Glutamatergic neuron (in vitro differentiated cells): ENCODE results near the gene GUCA2B. TPM values are rescaled to one million over a fixed set of nuclear protein-coding genes. Genes with fewer than 3 reads are reported as not detected.
A peak's percentile ranks its signal among the peaks of the same experiment; 100 is the strongest.

Experiments used
- DNase-seq: peaks from one replicate; pipeline ENCODE4 v3.0.0; 2022
- H3K27ac Mint-ChIP-seq: one replicate; pipeline ENCODE4 v1.8.0; 2020; ENCODE audit warnings: mild to moderate bottlenecking, mixed read lengths, inconsistent platforms; ENCODE audit not compliant: unreplicated experiment
- H3K27me3 Mint-ChIP-seq: one replicate; pipeline ENCODE4 v1.8.0; 2020; ENCODE audit warnings: mild to moderate bottlenecking, moderate library complexity, mixed read lengths, inconsistent platforms; ENCODE audit not compliant: unreplicated experiment
- H3K36me3 Mint-ChIP-seq: one replicate; pipeline ENCODE4 v1.8.0; 2020; ENCODE audit warnings: mild to moderate bottlenecking, mixed read lengths, inconsistent platforms; ENCODE audit not compliant: unreplicated experiment
- H3K4me1 Mint-ChIP-seq: one replicate; pipeline ENCODE4 v1.8.0; 2020; ENCODE audit warnings: mild to moderate bottlenecking, low read depth, mixed read lengths, inconsistent platforms; ENCODE audit not compliant: unreplicated experiment
- H3K4me3 Mint-ChIP-seq: one replicate; pipeline ENCODE4 v1.8.0; 2020; ENCODE audit warnings: mild to moderate bottlenecking, mixed read lengths, inconsistent platforms; ENCODE audit not compliant: unreplicated experiment
- H3K9me3 Mint-ChIP-seq: one replicate; pipeline ENCODE4 v1.8.0; 2020; ENCODE audit warnings: mild to moderate bottlenecking, moderate library complexity, mixed read lengths, inconsistent platforms; ENCODE audit not compliant: unreplicated experiment
- total RNA-seq: library from RNA; stranded (reverse); fragmentation: NEBNext Ultra II Directional; extraction: Animal tissue kit (Norgen Biotek cat#: 25700); gene quantifications from one replicate; pipeline ENCODE4 v1.2.1, GENCODE V29; 2021; ENCODE audit not compliant: unreplicated experiment
- TF ChIP-seq, protein P1 (sequence below): fragments of 200-600 bp; sonication (generic); IDR thresholded peaks from one replicate; pipeline ENCODE4 v1.5.0; 2021; ENCODE audit not compliant: partially characterized antibody, unreplicated experiment

GUCA2B gene
- total RNA-seq, 1 donor from 2014 or later, result not detected

GRCh38 chr1:42189931-42190853 lies 37.0 kb downstream of the GUCA2B start:
- no peaks in the 10 kb centered on the region for H3K36me3 Mint-ChIP-seq
- TF ChIP-seq, protein P1, sequence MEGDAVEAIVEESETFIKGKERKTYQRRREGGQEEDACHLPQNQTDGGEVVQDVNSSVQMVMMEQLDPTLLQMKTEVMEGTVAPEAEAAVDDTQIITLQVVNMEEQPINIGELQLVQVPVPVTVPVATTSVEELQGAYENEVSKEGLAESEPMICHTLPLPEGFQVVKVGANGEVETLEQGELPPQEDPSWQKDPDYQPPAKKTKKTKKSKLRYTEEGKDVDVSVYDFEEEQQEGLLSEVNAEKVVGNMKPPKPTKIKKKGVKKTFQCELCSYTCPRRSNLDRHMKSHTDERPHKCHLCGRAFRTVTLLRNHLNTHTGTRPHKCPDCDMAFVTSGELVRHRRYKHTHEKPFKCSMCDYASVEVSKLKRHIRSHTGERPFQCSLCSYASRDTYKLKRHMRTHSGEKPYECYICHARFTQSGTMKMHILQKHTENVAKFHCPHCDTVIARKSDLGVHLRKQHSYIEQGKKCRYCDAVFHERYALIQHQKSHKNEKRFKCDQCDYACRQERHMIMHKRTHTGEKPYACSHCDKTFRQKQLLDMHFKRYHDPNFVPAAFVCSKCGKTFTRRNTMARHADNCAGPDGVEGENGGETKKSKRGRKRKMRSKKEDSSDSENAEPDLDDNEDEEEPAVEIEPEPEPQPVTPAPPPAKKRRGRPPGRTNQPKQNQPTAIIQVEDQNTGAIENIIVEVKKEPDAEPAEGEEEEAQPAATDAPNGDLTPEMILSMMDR, result no peak
- DNase-seq, result no peak
- no peaks in the 10 kb centered on the region for H3K4me1 Mint-ChIP-seq
- no peak overlapping the region for H3K4me3 Mint-ChIP-seq
- H3K27me3 Mint-ChIP-seq, result no peaks in the 10 kb centered on the region
- H3K9me3 Mint-ChIP-seq, result no peaks in the 10 kb centered on the region
- no peak overlapping the region for H3K27ac Mint-ChIP-seq

DNA sequence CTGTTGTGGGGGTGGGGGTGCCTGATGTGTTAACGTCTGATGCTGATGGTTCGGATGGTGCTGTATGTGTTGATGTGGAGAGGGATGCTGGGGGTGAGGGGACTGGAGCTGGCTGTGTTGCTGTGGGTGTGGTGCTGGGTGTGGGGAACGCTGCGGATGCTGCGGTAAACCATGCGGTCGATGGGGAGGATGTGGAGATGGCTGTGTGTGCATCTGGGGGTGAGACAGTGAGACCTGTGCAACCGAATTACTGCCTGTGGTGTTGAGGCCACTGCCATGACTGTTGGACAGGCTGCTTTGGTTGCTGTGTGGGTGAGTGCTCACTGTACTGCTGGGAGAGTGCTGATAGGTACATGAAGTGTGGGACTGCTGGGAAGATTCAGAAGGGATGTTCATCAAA lies 38.1 kb downstream of the GUCA2B start:
- DNase-seq, result no peak
- TF ChIP-seq, protein P1, result no peak
- Mint-ChIP-seq H3K4me1 (no peaks in the 10 kb centered on the region), H3K36me3 (no peaks in the 10 kb centered on the region), H3K27me3 (no peaks in the 10 kb centered on the region), H3K9me3 (no peaks in the 10 kb centered on the region), H3K4me3 (no peak overlapping the region), H3K27ac (peak overlapping the region; percentile 3)

- H3K4me1 Mint-ChIP-seq, result no peaks in the 10 kb centered on the region
- H3K4me3 Mint-ChIP-seq, result no peak overlapping the region
- no peaks in the 10 kb centered on the region for H3K27me3 Mint-ChIP-seq
- no peaks in the 10 kb centered on the region for H3K36me3 Mint-ChIP-seq
- H3K9me3 Mint-ChIP-seq, result no peaks in the 10 kb centered on the region
- TF ChIP-seq, protein P1, result no peak
- H3K27ac Mint-ChIP-seq, result no peak overlapping the region
- DNase-seq, result no peak
Observed at GRCh38 chr1:42192106-42192505, 38.9 kb downstream of the GUCA2B start.

- no peak overlapping the region for H3K27ac Mint-ChIP-seq
- H3K27me3 Mint-ChIP-seq, result peaks cover 1% of the 10 kb centered on the region
- H3K4me1 Mint-ChIP-seq, result no peaks in the 10 kb centered on the region
- H3K4me3 Mint-ChIP-seq, result no peak overlapping the region
- H3K9me3 Mint-ChIP-seq, result no peaks in the 10 kb centered on the region
- DNase-seq, result no peak
- TF ChIP-seq, protein P1, result no peak
- H3K36me3 Mint-ChIP-seq, result no peaks in the 10 kb centered on the region
Observed at GRCh38 chr1:42195841-42196240, 42.6 kb downstream of the GUCA2B start.

DNA sequence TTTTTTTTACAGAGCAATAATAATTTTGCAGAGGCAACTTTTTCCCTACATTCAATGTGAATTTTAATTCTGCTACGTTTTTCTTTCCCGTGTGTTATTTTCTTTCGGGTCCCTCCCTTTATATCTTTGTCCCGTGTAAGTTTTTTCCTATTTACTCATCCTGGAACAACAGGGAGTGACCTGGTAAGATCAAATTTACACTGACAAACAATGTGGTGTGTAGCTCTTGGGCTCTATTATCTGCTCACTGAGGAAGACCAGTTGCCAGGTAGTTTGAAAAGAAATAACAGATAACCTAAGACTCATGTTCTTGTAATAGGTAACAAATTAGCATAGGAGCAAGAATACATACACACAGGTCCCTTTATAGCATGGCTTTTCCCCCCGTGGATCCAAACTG lies 45.0 kb downstream of the GUCA2B start:
- DNase-seq, result no peak
- peaks cover 1% of the 10 kb centered on the region for H3K27me3 Mint-ChIP-seq
- peaks cover 5% of the 10 kb centered on the region for H3K9me3 Mint-ChIP-seq
- no peaks in the 10 kb centered on the region for H3K4me1 Mint-ChIP-seq
- TF ChIP-seq, protein P1, result no peak
- peaks cover 12% of the 10 kb centered on the region for H3K36me3 Mint-ChIP-seq
- H3K4me3 Mint-ChIP-seq, result no peak overlapping the region
- no peak overlapping the region for H3K27ac Mint-ChIP-seq
